Activated effector memory CD4-positive, alpha-beta T cell treated with anti-CD3 and anti-CD28 coated beads, Interleukin-2, amount 50 U/mL, for 16 hours (primary cell): Measurements from ENCODE around the gene MYOD1.

Experiments
- DNase-seq: peaks from one replicate; pipeline ENCODE4 v3.0.0-alpha.2; 2020

The MYOD1 gene

DNA sequence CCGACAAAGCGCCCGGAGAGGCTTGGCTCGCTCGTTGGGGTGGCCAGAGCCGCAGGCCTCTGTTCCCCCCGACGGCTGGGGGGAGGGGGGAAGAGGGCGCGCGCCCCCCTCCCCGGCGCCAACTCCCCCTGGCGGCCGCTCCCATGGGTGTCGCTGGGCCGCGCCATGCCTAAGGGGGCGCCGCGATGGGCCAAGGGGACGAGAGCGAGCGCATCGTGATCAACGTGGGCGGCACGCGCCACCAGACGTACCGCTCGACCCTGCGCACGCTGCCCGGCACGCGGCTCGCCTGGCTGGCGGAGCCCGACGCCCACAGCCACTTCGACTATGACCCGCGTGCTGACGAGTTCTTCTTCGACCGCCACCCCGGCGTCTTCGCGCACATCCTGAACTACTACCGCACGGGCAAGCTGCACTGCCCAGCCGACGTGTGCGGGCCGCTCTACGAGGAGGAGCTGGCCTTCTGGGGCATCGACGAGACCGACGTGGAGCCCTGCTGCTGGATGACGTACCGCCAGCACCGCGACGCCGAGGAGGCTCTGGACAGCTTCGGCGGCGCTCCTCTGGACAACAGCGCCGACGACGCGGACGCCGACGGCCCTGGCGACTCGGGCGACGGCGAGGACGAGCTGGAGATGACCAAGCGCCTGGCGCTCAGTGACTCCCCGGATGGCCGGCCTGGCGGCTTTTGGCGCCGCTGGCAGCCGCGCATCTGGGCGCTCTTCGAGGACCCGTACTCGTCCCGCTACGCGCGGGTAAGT lies 16.6 kb downstream of the MYOD1 start:
- no peak for DNase-seq

DNA sequence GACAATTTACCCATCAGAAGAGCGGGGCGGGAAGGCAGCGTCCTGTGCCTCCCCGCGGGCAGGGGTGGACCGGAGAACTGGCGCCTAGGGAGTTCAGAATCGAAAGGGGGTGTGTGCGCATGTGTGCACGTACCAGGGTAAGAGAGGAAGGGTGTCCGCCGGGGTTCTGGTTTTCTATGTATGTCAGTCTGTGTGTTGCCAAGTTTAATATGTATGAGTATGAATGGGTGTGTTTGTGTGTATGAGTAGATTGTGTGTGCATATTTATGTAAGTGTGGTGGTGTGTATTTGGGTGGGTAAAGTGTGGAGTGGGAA lies 17.2 kb downstream of the MYOD1 start:
- DNase-seq = peak; percentile 14

DNA sequence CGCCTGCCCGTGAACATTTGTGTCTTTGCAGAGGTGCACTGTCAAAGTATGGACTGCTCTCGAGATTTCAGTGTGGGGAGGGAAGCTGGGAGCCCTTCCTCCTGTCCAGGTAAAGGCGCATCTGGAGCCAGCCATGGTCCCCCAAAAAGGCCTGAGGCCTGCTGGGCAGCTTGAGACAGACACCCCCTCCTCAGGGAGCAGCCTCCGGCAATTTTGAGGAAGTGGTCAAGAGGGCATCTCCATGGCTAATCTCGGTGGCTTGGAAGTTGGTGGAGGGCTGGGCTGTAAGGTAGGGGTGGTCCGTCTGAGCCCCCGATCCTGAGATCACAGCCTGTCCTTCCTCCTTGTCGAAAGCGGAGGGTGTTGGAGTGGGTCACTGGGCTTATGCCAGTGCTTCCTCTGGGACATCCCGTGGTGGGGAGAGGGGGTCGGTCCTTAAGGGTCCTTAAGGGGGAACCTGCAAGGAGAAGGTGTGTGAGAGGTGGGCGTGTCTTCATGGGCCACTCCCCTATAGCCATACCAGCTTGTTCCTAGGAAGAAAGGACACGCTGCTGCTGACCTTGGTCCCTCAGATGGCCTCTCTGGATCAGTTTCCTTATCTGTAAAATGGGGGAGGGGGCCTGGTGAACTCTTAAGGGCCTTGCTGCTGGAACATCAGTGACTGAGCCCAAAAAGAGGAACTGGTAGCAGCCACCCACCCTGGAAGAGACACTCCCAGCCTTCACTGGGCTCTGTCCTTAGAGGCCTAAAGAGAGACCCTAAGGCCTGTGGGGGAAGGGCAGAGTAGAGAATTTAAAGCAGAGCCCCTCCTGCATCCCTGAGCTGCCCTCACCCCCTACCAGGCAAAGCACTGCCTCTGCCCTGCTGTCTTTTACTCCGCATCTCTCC lies 17.8 kb downstream of the MYOD1 start:
- peak; percentile 16 for DNase-seq

DNA sequence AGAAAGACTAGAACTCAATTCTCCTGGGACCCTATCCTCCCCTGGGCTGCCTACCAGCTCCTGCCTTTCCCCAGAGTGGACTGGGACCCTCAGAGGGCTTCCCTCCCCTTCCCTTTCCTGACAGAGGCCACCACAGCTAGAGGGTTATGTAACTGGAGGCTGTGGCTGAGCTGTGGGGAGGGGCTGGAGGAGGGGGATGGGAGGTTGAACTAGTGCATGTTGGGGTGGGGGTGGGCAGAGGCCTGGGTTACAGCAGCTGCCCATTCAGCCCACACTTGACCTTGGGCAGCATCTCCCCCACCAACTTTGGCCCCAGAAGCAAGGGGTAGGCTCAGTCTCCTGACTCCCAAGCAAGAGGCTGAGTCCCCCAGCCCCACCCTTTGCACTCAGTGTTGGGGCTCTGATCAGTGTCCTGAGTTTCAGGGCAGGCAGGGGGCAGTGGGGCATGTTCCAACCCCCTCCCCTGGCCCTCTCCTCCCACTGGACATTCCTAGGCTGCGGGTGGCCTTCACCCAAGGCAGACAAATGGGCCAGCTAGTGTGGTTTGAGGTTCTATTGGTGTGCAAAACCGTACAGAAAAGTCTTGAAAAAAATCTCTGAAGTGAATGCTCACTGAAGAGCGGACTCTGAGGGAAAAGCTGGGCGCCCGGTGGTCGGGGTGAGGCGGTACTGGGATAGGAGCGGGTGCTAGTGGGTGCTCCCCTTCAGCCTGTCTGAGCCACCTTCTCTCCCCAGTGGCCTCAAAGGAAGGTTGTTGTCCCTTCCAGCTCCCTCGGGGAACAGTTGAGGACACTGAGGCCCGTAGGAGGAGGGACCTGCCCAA lies 19.0 kb downstream of the MYOD1 start:
- DNase-seq = peak; percentile 47

DNA sequence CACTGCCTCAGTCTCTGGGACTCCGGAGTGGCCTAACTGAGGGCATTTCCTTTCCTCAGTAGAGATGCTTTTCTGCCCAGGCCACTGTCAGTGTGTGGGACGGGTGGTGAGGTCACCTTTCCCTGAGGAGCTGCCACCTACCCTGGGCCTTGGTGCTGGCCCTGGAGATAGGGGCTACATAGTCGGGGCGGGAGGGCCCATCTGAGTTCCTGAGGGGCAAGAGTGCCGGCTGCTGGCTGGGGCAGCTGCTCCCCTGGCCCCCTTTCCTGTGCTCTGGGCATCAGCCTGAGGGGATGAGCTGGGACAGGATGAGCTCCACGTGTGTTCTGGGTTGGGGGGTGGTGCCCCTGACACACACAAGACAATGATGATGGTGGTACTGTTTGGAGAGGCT lies 20.6 kb downstream of the MYOD1 start:
- peak; percentile 38 for DNase-seq

DNA sequence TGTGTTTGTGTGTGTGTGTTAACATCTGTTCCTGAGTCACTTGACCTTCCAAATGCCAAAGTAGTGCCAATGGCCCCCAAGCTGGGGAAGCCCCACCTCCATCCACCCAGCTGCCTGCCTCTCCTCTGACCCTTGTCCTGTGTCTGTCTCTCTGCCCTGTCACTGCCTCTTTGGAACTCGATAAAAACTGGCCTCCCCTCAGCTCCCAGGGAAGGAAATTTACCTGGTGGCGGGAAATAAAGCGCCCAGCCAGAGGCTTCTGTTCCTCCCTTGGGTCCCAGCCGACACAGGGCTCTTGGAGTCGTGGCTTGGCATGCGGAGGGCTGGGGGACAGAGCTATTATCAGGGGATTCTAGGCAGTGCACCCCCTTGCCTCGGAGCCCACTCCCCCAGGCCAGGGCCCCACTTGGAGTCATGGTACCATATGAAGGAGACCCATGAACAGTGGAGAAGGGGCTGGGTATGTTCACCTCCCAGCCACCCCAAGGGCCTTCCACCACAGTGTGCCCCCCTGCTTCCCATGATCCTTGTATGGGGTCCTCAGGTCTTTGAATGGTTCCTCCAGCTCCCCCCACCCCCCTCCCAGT lies 21.4 kb downstream of the MYOD1 start:
- peak; percentile 34 for DNase-seq

DNA sequence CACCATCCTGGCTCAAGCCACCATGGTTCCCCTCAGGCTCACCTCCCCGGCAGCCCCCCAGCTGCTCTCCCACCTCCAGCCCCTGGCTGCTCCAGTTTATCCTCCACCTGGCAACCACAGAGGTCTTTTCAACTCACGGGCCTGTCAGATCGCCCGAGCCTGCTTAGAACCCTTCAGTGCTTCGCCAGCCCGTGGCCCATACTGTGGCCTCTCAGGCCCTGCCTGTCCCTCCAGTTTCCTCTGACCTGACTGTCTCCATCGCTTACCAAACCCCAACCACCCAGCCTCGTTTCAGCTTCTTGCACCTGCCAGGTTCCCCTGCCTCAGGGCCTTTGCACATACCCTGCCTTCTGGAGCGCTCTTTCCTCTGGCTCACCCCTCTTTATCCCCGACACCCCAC lies 22.1 kb downstream of the MYOD1 start:
- peak; percentile 39 for DNase-seq

DNA sequence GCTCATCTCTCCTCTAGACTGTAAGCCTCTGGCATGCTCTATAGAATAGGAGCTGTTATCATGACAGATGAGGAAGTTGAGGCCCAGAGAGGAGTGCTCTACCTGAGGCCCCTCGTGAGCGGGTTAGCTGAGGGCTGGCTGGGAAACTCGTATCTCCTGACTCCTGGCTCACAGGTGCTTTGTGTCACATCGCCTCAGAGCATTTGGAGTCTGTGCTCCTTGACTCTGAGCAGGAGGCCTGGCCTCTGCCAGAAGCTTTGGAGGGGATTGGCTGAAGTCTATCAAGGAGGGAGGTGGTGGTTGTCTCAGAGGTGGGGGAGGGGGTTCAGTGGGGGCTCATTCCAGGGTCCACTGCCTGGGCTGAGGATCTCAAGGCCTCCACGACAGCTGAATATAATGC lies 22.6 kb downstream of the MYOD1 start:
- peak; percentile 51 for DNase-seq

DNA sequence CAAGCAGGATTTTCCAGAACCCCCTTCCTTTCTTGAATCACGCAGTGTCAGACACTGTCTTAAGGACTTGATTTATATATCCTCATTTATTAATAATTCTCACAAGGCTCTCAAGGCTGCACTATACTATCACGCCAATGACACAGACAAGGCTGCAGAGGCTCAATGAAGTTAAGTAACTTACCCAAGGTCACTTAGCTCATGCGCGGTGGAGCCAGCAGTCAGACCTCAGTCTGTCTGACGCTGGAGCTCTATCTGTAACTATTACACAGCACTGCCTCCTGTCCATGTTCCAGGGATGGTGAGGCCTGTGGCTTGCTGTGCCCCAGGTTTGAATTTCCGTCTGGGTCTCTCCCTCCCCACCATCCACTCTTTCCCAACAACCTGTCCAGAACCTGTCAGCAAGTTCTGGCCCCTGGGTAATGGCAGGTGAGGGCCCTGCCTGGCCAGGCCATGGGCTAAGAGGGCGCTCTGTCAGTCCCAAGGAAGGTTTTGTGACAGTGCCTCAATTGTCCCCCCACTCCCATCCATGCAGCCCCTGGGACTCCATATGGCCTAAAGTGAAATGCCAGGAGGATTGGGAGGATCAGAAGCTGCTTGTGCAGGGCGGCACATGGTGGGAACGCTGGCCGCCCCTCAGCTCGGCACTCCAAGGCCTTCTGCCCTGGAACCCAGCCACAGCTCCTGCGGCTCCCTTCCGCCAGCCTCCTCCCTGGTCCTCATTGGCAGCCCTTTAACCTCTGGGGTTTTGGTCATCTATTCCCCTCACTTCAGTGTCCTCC lies 23.8 kb downstream of the MYOD1 start:
- DNase-seq = peak; percentile 55

DNA sequence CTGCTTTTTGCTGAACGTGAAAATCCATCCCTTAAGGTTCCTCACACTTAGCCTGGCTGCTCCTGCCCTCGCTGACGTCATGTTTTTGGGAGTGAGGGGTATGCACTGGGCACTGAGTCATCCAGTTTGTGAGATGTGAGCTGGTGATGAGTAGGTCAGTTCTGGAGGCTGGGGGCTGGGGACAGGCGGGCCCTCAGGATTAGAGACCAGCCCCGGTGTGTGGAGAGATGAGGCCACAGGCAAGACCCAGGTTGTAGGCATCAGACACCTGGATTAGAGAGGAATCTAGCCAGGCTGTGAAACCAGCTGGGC lies 24.4 kb downstream of the MYOD1 start:
- peak; percentile 21 for DNase-seq

DNA sequence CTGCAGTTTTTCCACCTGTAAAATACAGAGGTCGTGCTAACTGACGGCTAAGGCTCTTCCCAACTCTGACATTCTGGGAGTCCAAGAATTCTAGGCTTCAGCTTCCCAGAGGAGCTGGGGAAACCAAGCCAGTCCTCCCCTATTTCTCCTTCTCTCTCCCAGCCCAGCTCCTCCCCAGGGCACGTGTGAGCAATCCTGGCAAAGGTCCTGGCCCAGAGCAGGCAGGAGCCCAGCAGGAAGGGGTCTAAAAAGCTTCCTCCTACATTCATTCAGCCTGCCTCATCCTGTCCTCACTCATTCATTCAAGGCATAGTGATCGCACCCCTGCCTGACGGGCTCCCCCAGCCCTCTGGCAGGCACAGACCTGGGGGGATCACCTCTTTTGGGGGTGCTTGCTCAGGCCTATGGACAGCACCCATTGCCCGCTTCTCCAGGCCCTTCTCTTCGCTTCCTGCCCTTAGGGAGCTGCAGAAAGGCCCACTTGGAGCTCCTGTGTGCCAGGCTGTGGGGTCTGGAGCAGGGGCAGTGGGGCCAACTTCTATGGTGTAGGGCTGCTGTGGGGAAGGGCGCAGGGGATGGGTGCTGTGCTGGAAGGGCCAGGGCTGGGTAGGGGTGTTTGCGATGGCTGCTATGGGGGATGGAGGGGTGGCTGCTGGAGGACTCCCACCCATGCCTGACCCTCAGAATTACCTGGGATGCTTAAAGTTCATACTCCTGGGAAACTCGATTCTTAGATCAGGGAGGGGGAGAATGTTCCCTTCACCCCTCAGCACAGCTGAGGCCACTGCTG lies 25.0 kb downstream of the MYOD1 start:
- DNase-seq = peak; percentile 39

DNA sequence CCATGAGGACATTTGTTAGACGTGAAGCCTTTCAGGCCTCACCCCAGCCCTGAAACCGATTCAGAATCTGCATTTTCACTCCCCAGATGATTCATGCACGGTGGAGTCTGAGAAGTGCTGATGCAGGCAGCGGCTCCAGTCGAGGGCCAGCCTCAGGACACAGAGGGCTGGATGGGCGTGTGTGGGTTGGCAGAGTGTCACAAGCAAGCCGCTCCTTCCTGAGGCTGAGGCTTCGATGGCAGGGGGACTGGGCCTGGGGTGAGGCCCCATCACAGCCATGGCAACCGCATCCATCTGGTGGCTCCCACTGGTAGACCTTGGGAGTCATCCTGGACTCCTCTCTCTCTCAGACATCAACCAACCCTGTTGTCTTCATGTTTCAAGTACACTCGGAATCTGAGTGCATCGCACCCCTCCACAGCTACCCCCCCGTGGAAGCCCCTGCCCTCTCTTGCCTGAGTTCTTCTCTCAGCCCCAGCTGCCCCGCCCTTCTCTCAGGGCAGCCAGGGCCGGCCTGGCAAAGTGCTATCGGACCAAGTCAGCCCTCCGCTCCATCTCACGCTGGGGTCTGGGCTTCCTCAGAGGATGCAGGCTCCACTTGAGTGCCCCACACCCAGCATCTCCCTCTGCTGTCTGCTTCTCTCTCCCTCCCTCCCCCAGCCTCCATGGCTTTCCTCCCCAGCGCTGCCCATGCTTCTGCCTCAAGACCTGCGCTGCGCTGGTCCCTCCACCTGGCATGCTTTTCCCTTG lies 25.8 kb downstream of the MYOD1 start:
- DNase-seq = peak; percentile 58

DNA sequence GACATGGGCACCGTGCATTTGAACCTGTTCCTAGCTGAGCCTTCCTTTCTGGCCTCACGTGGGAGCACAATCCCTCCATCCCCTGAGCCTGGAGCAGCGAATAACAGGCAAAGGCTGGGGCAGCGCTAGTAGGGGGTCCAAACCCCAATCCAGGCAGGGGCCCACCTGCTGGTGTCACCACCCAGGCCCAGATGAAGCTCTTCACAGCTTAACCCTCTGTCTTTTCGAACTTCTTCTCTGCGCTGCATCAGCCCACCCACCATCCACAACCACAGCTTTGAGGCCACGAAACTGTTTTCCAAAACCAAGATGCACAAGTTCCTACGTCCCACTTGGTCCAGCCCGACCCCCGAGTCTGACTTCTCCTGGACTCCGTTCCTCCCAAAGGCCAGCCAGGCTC lies 26.7 kb downstream of the MYOD1 start:
- DNase-seq = peak; percentile 37

DNA sequence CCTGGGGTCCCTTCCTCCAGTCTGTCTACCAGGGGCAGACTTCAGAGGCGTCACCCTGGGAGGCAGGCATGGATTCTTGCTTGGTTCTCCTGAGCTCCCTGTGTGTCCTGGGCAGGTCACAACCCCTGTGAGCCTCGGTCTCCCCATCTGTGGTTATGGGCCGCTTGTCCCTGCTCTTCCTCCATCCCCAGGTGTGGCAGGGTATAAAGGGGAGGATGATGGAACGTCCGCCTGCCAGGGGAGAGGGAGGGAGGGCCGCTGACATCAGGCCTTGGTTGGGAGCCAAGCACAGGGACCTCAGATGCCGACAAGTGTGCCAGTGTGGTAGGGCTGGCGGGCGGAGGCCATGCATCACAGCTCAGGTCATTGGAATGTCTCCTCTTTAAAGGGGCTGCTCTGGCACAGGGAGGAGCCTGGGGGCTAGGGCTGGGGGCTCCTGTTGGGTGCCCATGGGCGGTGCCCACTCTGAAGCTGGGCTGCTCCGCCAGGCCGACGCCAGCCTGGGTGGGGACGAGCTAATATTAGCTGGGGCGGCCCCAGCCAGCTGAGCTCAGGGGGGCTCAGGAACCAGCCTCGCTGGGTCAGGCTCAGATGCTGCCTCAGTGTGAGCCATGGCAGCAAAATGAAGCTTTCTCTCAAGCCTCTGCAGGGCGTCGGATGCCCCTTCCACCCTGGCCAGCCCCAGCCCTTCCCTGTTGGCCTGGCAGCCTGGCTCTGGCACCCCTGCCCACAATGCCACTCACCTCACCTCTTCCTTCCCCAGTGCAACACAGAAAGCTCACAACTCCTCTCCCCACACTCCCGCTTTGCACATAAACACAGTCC lies 28.0 kb downstream of the MYOD1 start:
- peak; percentile 27 for DNase-seq

DNA sequence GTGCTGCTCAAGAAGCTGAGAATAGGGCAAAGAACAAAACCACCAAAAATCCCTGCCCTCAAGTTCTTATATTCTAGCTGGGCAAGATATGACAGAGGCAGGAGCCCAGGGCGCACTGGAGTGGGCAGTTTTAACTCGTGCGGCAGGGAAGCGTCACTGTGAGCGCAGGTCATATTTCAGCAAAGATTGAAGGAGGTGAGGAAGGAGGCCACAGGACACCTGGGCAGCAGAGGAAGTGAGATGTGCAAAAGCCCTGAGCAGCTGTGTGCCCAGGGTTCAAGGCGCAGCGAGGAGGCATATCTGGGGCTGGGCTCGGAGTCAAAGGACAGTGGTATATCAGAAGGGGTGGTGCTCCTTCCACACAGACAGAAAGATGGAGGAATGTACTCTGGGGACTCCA lies 28.7 kb downstream of the MYOD1 start:
- DNase-seq = peak; percentile 14

DNA sequence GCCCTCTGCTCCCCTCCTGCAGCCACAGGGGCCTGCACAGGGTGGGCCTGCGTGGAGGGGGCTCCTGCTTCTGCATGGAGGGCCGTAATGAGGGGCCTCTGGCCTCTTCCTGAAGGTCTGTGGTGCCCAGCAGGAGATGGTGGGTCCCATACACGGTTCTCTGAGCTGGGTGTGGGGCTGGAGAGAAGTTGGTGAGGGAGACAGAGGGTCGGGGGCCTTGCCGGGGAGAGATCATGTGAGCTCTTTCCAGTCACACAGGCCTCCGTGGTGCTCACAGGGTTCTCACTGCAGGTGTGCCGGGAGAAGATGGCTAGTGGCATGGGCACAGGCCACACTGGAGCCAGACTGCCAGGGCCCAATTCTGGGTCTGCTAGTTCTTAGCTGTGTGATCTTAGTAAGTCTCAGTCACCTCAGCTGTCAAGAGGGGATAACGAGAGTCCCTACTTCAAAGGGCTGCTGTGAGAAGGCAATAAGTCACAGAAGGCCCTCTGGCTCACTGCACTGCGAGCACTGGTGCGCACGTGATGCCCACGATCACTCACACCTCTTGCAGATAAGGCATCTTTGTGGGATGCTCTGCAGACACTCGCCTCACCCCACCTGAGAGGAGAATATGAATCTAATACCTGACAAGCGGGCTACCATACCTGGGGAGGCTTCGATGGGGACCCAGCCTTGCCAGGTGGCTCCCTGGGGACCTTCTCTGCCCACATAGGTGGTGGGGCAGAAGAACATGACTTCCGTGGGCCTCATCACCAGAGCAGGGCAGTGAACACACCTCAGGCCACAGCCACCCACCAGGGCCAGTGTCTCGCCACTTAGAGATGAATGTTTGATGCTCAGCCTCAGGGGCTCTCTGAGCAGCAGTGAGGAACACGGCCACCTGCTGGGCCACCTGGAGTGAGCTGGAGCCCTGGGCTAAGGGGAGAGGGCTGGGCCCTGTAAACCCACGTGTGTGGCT lies 29.7 kb downstream of the MYOD1 start:
- DNase-seq = peak; percentile 61

DNA sequence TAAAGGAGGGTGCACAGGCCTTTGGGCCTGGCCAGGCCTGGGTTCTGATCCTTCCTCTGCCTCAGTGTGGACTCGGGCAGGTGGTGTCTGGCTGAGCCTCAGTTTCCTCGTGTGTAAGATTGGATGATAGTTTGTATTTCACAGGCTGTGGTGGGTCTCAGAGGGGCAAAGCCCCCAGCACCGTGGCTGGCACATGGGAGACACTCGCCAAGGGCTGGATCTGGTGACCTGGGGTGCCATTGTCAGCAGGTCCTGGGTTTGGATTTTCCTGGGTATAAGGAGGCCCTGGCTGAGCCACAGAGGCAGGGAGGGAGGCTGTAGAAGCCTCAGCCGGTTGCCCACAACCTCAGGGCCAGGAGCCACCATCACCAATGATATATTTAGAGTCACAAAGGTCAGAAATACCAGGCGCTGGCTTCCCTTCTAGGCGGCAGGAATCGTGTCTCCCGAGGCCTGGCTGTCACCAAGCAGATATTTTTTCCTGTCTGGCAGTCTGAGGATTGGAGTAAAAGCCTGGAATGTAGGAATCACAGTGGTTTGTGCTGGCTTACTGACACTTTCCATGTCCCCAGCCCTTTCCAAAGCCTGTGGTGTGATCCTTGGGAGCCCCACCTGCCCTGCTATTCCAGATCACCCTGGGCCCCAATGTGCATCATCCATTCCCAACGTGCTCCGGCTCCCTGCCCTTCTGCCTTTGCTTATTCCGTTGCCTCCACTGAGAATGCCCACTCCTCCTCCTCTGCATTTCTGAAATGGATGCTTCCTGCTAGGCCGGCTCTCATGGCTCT lies 30.8 kb downstream of the MYOD1 start:
- peak; percentile 45 for DNase-seq

DNA sequence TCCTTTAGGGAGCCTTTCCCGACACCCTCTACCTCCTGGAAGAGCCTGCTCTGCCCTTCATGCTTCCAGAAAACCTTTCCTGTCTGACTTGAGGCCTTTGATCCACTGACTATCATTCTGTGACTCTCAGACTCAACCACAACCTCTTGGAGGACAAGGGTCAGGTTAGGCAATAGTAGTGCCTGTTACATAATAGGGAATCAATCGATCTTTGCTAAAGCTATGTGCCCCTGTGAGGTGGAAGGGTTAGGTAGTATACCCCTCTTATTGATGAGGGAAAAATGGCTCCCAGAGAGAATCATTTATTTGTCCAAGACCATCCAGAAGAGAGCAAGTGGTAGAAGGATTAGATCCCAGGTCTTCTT lies 31.4 kb downstream of the MYOD1 start:
- no peak for DNase-seq
